G401 (cell line): Measurements from ENCODE around the gene LDLRAD4. TPM values are rescaled to one million over a fixed set of nuclear protein-coding genes. Genes with fewer than 3 reads are reported as not detected.
A peak's percentile ranks its signal among the peaks of the same experiment; 100 is the strongest.
"Not testable (repeated sequence)": the region's sequence is repeated elsewhere in the genome, so short reads cannot be mapped to it uniquely, and the experiment has no call there.

Experiments used
- DNase-seq: peaks from one replicate; pipeline ENCODE4 v3.0.0-alpha.2; 2015; ENCODE audit warnings: low spot score
- in situ Hi-C: cut with HindIII; loops from 2 replicates; pipeline ENCODE4 v1.10.0; 2016; ENCODE audit warnings: low sequenced_read_pairs, mixed read lengths
- total RNA-seq: library from RNA; depleted of rRNA; stranded (reverse); fragments of >200 nt; shearing (Covaris generic); gene quantifications from 2 replicates; pipeline ENCODE4 v1.2.3, GENCODE V29; 2014

LDLRAD4 gene
- total RNA-seq, 1 experiment from 2014 or later: not detected

- in situ Hi-C loops: no loop called here
- DNase-seq: no peak
Observed at GRCh38 chr18:13260935-13261640, 42.5 kb downstream of the LDLRAD4 start.

DNA sequence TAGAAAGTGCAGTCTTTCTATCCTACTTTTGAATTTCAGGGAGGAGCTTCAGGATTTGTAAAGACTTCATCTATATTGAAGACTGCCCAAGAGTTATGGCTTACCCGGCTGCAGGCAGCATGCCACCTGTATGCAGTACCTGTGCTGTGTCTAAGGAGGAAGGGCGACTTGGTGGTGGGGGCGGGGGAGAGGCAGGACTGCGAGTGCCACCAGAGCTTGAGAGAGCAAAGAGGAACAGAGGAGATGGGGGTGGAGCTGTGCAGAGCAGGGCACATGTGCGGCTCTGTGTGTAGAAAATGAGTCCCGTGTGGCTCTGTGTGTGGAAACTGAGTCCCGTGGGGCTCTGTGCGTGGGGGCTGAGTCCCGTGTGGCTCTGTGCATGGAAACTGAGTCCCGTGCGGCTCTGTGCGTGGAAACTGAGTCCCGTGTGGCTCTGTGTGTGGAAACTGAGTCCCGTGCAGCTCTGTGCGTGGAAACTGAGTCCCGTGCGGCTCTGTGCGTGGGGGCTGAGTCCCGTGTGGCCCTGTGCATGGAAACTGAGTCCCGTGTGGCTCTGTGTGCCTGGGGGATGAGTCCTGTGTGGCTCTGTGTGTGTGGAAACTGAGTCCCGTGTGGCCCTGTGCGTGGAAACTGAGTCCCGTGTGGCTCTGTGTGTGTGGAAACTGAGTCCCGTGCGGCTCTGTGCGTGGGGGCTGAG lies 43.2 kb downstream of the LDLRAD4 start:
- in situ Hi-C loops: no loop called here
- DNase-seq: no peak

GRCh38 chr18:13262358-13262680 lies 43.8 kb downstream of the LDLRAD4 start:
- DNase-seq, in situ Hi-C loops: not testable (repeated sequence)

DNA sequence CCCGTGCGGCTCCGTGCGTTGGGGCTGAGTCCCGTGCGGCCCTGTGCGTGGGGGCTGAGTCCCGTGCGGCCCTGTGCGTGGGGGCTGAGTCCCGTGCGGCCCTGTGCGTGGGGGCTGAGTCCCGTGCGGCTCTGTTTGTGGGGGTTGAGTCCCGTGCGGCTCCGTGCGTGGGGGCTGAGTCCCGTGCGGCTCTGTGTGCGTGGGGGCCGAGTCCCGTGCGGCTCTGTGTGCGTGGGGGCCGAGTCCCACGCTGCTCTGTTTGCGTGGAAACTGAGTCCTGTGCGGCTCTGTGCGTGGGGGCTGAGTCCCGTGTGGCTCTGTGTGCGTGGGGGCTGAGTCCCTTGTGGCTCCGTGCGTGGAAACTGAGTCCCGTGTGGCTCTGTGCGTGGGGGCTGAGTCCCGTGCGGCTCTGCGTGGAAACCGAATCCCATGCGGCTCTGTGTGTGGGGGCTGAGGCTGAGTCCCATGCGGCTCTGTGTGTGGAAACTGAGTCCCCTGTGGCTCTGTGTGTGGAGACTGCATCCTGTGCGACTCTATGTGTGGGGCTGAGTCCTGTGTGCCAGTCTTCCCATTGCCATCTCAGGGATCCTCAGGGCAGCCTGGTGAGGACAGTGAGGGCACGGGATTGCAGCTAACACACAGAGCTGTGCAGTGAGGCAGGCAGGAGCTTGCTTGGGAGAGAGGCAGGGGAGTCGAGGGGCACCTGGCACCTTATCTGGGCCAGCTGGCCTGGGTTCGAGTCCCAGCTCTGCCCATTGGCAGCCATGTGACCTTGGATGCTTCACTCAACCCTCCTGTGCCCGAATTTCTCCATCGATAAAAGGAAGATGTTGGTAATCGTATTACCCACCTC lies 44.5 kb downstream of the LDLRAD4 start:
- in situ Hi-C loops: no loop called here
- DNase-seq: no peak

DNA sequence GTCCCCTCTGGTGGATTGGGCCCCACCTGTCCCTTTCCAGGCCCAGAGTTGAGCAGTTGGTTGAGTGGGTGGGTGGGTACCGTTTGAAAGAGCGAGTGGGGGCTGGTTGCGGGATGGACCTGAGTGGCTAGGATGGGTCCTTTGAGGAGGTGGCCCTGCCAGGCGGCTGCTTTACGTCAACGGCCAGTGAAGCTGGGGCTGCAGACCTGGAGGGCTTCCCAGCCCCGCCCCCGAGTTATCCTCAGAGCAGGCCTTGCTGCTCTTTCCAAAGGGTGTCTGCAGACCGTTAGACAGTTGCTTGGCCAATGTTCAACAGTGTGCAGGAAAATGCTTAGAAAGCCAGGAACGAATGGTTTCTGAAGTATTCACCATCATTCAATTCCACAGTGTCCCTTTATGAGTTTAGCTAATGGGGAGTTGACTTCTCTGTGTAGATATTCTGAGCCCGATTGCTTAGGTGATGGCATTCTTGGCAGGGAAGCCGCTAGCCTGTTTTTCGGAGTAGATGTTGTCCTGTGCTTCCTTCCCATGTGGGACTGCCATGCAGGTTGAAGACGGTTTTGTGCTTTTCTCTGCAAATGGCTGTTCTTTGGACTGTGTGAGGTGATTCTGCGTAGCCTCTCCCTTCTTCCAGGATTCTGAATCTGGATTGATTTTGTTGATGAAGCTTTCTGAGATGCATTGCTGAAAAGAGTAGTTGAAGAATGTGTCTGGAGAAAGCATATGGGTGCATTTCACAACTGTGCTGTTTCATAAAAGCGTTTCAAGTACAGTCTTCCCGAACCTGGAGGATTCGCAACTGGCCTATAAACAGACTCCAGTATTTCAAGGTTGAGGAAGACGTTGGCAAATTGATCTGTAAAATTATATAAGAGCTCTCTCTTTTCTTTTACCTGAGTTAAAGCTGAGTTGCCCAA lies 45.8 kb downstream of the LDLRAD4 start:
- in situ Hi-C loops: no loop called here
- DNase-seq: peak; percentile 63

DNA sequence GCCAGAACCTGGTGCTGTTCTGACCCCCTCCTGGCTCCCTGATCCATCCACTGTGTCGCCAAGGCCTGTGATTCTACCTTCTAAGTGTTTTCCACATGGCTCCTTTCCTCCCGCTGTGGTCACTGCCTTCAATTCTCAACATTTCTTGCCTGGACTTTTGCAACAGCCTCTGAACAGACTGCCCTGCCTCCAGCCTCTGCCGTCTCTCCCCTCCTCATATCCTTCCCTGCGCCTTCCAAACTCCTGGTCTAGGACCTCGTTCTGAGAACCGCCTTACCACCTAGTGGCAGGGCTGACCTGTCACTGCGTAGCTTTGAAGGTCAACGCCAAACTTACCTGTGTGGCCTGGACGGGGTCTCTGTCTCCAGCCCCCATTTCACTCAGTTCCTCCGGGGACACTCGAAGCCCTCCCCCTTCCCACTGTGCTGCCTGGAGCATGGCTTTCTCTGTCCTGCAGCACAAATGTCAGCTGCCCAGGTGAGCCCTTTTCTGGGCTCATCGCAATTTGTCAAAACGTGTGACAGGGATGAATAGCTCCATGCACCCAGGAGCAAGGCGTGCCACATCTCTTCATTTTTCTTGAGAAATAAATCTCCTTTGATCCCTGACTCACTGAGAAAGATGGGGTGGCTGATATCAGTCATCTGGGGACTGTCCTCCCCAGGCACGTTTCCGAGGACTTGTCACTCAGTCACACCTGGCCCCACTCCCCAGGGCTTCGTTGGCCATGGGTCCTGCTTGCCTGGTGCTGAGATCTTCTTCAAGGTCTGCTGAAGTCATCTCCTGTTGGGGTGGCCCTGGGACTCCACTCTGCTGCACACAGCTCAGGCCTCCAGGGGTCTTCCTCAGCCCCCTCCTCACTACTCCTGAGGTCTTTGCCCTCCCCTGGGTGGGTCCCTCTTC lies 46.7 kb downstream of the LDLRAD4 start:
- in situ Hi-C loops: no loop called here
- no peak for DNase-seq

- DNase-seq: no peak
- in situ Hi-C loops: no loop called here
Observed at GRCh38 chr18:13265911-13266217, 47.3 kb downstream of the LDLRAD4 start.

DNA sequence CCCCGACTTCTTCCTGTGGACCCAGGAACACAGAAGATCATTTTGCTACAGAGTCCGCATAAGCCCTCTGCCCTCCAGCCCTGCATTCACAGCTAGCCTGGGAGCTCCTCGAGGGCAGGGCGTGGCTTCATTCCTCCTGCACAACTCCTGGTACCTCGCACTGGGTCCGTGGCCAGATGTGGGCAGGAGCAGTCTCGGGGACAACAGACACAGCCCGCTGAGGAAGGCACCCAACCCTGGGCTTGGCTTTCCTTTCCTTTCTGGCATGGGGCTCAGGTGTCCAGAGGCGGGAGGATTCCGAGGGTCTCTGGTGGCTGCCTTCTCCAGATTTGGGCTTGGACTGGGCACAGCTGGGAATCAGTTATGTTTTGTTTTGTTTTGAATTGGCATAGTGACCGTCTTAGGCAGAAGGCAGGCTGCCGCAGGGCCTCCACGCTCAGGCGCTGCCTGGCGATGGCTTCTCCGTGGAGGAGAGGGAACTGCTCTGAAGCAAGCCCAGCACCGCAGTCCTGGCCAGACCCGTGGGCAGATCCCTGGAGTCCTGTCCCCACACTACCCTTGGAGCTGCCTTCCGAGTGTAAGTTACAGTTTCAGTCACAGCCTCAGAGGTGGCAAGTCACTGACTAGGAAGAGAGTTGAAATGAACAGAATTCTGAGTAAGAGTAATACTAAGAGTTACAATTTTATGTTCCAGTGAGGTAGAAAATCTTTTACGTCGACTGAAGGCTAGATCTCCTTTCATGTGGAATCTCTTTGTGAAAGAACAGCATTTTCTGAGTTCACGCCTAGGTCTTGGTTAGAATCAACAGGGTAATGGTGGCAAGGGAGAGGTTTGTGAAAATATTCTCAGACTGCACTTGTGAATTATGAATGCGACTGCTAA lies 47.9 kb downstream of the LDLRAD4 start:
- DNase-seq: no peak
- in situ Hi-C loops: no loop called here

DNA sequence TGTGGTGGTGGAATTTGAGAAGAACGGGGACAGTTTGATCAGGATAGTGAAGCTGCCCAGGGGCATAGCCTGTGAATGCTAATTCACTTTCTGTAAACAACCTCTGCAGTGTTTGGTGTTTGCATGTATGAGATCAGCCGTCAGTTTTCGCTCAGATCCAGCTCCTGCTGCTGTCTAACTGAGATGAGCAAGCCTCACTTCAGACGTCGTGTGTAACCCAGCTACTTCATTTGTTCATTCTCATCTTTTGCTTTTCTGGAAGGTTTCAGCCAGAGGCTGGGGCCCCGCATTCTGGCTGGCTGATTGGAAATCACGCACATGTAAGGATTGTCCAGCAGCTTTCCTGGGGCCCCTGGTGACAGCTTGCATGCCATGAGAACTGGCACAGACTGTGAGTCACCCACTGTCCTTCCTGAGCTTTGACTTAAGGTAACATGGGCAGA lies 48.9 kb downstream of the LDLRAD4 start:
- DNase-seq: no peak
- in situ Hi-C loops: no loop called here

- DNase-seq: no peak
Observed at GRCh38 chr18:13268158-13269012, 49.8 kb downstream of the LDLRAD4 start.

GRCh38 chr18:13269013-13269280 lies 50.4 kb downstream of the LDLRAD4 start:
- in situ Hi-C loops: no loop called here
- DNase-seq: no peak

More at GRCh38 chr18:13268158-13269012, 49.8 kb downstream of the LDLRAD4 start:
- in situ Hi-C loops: no loop called here

DNA sequence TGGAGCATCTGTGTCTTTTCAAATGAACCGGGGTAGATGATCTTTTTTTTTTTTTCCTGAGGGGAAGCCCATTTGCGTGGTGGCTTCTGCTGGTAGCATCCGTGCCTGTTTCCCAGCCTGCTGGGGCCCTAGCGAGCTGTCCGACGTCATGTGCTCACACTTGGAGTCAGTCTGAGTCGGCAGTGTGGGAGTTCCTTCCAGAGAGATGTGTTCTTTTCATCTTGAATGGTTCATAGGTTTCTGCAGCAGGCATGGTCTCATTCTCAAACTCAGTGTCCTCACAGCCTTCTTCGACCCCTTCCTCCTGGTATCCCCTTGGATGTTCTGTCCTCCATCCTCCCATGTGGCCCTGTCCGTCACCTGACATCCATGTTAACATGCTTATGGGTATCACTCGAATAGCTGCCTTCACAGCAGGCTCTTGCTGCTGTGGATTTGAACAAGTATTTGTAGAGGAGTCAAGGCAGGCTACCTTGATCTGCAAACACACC lies 51.0 kb downstream of the LDLRAD4 start:
- peak; percentile 73 for DNase-seq
- in situ Hi-C loops: no loop called here

DNA sequence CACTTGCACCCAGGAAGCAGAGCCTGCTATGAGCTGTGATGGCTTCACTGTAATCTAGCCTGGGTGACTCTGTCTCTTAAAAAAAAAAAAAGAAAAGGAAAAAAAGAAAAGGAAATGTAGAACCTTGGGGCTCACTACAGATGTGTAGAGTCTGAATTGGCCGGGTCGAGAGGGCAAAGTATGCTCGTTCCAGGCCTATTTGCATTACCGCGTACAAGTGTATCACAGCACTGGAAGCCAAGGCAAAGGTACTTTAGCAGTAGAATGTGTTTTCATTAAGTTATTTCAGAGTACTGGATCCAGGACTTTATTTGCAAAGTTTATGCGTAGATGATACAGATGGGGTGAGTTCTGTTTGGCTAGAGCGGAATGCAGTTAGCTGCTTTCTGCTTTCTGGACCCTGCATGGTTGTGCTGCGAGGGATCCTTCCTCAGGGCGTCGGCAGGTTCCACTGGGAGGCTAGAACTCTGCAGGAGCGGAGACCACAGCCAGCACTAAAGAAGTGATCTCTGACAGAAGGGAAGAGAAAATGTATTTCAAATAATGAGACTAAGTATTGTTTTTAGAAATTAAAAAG lies 51.8 kb downstream of the LDLRAD4 start:
- in situ Hi-C loops: no loop called here
- DNase-seq: no peak

DNA sequence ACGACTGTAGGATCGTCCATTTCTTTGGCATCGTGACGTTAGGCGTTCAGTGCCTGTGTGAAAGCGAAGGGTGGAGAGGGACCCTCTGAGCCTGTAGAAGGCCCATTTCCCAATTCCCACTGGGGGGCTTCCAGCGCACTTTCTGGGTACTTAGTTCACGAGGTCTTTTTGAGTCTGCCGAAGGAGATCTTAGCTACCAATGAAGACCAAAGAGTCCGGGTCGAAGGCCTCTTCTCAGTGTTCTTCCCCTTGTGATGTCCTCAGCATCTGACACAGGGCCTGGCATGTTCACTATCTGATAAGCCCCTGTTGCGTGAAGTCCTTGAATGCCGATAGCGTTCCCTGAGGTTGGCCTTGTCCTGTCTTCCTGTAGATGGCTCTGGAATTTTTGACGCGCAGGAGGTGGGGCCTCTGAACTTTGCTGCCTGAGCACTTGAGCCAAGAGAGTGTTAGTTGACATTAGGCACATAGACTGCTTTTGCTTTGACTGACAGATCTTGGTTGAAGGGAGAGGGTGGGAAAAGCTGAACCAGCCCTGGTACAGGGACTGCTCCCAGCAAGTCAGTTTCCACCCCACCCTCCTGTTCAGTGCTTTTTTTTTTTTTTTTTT lies 52.8 kb downstream of the LDLRAD4 start:
- no peak for DNase-seq
- in situ Hi-C loops: no loop called here

DNA sequence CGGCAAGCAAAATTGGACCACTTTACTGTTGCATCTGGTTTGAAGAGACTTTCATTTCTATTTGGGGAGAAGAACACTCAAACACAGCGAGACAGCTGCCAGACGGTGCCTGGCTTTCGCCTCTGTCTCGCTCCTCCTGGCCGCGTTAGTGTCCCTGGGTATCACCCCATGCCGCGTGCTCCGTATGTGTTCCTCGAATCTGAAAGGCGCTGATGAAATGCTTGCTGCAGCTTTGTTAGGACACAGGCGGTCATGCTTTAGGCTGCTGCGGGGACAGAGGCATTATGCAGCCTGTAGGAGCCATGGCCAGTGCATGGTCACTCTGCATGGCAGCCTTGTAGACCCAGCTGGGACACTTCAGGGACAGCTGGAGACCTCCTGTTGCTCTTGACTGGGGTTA lies 53.9 kb downstream of the LDLRAD4 start:
- DNase-seq: no peak
- in situ Hi-C loops: no loop called here

DNA sequence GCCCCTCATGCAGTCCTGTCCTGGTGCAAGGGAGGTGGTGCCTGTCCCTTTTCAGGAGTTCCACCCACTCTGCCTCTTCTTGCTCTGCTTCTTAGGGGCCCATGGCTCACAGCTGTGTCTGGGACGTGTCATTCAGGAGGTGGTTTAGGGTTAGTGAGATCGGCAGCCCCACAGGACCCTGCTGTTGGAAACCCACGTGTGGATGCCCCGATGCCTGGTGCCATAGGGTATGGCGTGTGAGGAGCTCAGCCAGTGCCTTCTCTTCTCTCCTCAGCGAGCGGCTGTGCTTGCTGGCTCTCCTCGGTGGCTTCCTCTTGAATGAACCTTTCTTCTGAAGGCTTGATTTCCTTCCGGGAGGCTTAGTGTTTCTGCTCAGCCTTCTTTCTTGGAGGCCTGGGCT lies 55.2 kb downstream of the LDLRAD4 start:
- in situ Hi-C loops: no loop called here
- no peak for DNase-seq
